ENCODE data around the gene KLHL5.
A peak's percentile ranks its signal among the peaks of the same experiment; 100 is the strongest.

The KLHL5 gene

DNA sequence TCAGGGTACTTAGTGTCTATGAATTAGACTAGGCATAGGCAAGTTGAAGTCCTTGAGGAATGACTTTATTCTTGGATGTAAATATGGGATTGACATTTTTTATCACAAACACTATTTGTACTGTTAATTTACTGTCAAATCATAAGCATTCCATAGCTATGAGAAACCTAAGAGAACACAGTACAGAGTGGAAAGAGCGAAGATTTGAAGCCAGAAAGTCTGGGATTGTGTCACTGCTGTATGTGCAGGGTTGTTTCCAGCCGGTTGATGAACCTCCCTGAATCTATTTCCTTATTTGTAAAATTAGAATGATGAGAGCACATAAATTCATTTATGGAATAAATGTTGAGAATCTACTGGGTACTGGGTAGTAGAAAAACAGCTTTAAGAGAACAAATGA, 14.4 kb upstream of the KLHL5 start:
- Histone ChIP-seq H3K9me3 (replicated peaks in 1 of 11) (no peaks in the 10 kb centered on the region), H4K20me1 (peaks cover 0 to 58% (median 11%) of the 10 kb centered on the region in 11 experiments; a peak in 14 of 22 replicates), H3K4me3 (no peak overlapping the region), H3K4me1 (peaks cover 23 to 49% (median 40%) of the 10 kb centered on the region in 10 experiments), H3K27ac (no peak overlapping the region), H3K27me3 (no peaks in the 10 kb centered on the region), H3K36me3 (no peaks in the 10 kb centered on the region), H3K9ac (no peak overlapping the region), H3K4me2 (peak overlapping the region in 6 of 11 experiments; percentile 3 to 85 (median 22); a peak in 7 of 22 replicates)
- no peak for TF ChIP-seq Cebpa-rat (IDR thresholded peaks at IDR 0.05)

- peaks cover 17 to 42% (median 34%) of the 10 kb centered on the region in 10 experiments for H3K4me1 ChIP-seq
- H3K9me3 ChIP-seq (replicated peaks in 1 of 11): no peaks in the 10 kb centered on the region
- H3K36me3 ChIP-seq: no peaks in the 10 kb centered on the region
- peaks cover 0 to 64% (median 11%) of the 10 kb centered on the region in 11 experiments; a peak in 14 of 22 replicates for H4K20me1 ChIP-seq
- H3K4me3 ChIP-seq: no peak overlapping the region
- no peak overlapping the region for H3K9ac ChIP-seq
- TF ChIP-seq Cebpa-rat (IDR thresholded peaks at IDR 0.05): no peak
- H3K27ac ChIP-seq: no peak overlapping the region
- H3K4me2 ChIP-seq: peak overlapping the region in 7 of 11 experiments; percentile 3 to 85 (median 10); a peak in 10 of 22 replicates
- no peaks in the 10 kb centered on the region for H3K27me3 ChIP-seq
These were observed 13.7 kb upstream of the KLHL5 start for GRCh38 chr4:39048311-39048710.

DNA sequence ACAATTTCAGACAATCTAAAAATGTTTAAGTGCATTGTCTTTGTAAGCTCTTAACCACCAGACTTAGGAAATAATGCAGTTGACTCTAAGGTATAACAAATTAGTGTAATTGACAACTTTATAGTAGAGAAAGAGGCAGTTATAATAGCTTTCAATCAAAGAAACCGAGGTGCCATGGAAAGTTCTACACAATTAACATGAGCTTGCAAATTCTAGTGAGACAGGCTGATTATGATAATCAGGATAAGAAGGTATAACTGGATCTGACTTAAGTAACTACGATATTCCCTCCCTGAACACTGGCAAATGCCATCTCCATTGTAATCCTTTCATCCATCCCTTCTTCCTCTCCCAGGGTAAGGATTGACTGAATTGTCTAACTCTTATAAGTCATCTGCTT, 11.4 kb upstream of the KLHL5 start:
- no peak overlapping the region for H3K9ac ChIP-seq
- H4K20me1 ChIP-seq: peaks cover 0 to 87% (median 16%) of the 10 kb centered on the region in 11 experiments; a peak in 15 of 22 replicates
- no peak for TF ChIP-seq Cebpa-rat (IDR thresholded peaks at IDR 0.05)
- no peak overlapping the region for H3K4me3 ChIP-seq
- H3K4me2 ChIP-seq: no peak overlapping the region
- H3K36me3 ChIP-seq: no peaks in the 10 kb centered on the region
- peaks cover 8 to 35% (median 26%) of the 10 kb centered on the region in 10 experiments; a peak in 19 of 20 replicates for H3K4me1 ChIP-seq
- no peaks in the 10 kb centered on the region for H3K9me3 ChIP-seq (replicated peaks in 1 of 11)
- H3K27me3 ChIP-seq: no peaks in the 10 kb centered on the region
- H3K27ac ChIP-seq: no peak overlapping the region

DNA sequence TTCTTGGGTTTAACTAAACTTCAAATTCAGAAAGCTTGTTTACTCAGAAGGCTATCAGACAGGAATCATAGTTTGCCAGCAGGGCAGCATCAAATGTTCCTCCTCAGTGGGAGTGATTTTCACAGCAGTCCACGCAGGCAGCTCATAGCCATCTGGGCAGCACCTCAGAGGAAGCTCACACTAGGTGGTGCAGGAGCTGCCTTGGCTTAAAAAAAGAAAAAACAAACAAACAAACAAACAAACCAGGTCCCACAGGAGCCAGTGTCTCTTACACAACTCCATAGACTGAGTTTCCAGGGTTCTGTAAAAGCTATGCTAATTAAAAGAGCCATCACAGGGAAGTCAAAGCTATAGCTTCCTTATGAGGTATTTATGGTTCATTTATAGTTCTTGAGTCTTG, 10.5 kb upstream of the KLHL5 start:
- Histone ChIP-seq H3K4me1 (peaks cover 0 to 28% (median 17%) of the 10 kb centered on the region in 10 experiments; a peak in 17 of 20 replicates), H3K36me3 (no peaks in the 10 kb centered on the region), H3K27ac (no peak overlapping the region), H3K4me2 (no peak overlapping the region), H4K20me1 (peaks cover 0 to 90% (median 18%) of the 10 kb centered on the region in 11 experiments; a peak in 14 of 22 replicates), H3K9ac (no peak overlapping the region), H3K9me3 (replicated peaks in 1 of 11) (no peaks in the 10 kb centered on the region), H3K27me3 (no peaks in the 10 kb centered on the region), H3K4me3 (no peak overlapping the region)
- TF ChIP-seq Cebpa-rat (IDR thresholded peaks at IDR 0.05): no peak

GRCh38 chr4:39053983-39054382, 8.0 kb upstream of the KLHL5 start:
- Histone ChIP-seq H3K9me3 (replicated peaks in 1 of 11) (no peaks in the 10 kb centered on the region), H3K27ac (no peak overlapping the region)

DNA sequence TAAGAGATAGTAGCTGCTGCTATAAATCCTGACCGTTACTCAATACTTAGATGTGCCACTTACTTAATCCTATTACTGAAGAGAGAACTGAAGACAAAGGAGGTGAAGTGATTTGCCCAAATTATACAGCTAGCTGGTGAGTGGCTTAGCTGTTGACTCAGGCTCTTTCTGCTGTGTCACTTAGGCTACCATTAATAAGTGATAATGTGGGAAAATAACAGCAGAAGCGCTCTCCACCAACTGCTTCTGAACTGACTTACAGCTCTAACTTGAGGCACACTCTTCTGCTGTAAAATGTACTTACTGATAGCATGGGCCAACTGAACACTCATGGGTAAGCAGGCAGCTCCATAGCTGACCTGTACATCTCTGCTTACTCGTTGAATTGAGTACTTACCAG, 7.5 kb upstream of the KLHL5 start:
- no peak for TF ChIP-seq Cebpa-rat (IDR thresholded peaks at IDR 0.05)
- no peak overlapping the region for H3K4me2 ChIP-seq
- H3K4me3 ChIP-seq: no peak overlapping the region
- H4K20me1 ChIP-seq: peaks cover 0 to 83% (median 14%) of the 10 kb centered on the region in 11 experiments; a peak in 11 of 22 replicates
- H3K36me3 ChIP-seq: no peaks in the 10 kb centered on the region
- H3K9me3 ChIP-seq (replicated peaks in 1 of 11): no peaks in the 10 kb centered on the region
- peaks cover 0 to 4% (median 0%) of the 10 kb centered on the region in 10 experiments; a peak in 1 of 20 replicates for H3K4me1 ChIP-seq
- no peaks in the 10 kb centered on the region for H3K27me3 ChIP-seq
- H3K27ac ChIP-seq: no peak overlapping the region
- H3K9ac ChIP-seq: no peak overlapping the region

More at GRCh38 chr4:39053983-39054382, 8.0 kb upstream of the KLHL5 start:
- H4K20me1 ChIP-seq: peaks cover 0 to 83% (median 18%) of the 10 kb centered on the region in 11 experiments; a peak in 11 of 22 replicates
- no peak overlapping the region for H3K9ac ChIP-seq
- peaks cover 0 to 4% (median 0%) of the 10 kb centered on the region in 10 experiments; a peak in 3 of 20 replicates for H3K4me1 ChIP-seq
- H3K4me3 ChIP-seq: no peak overlapping the region
- TF ChIP-seq Cebpa-rat (IDR thresholded peaks at IDR 0.05): no peak
- H3K27me3 ChIP-seq: no peaks in the 10 kb centered on the region
- H3K4me2 ChIP-seq: no peak overlapping the region
- no peaks in the 10 kb centered on the region for H3K36me3 ChIP-seq

GRCh38 chr4:39056023-39056422, 6.0 kb upstream of the KLHL5 start:
- Histone ChIP-seq H3K4me2 (no peak overlapping the region), H3K27ac (no peak overlapping the region), H3K9ac (no peak overlapping the region), H3K9me3 (replicated peaks in 1 of 11) (no peaks in the 10 kb centered on the region), H3K4me1 (peaks cover 0 to 4% (median 0%) of the 10 kb centered on the region in 10 experiments; a peak in 1 of 20 replicates), H4K20me1 (peaks cover 0 to 87% (median 11%) of the 10 kb centered on the region in 11 experiments; a peak in 10 of 22 replicates), H3K4me3 (no peak overlapping the region), H3K27me3 (no peaks in the 10 kb centered on the region), H3K36me3 (no peaks in the 10 kb centered on the region)
- TF ChIP-seq Cebpa-rat (IDR thresholded peaks at IDR 0.05): no peak

DNA sequence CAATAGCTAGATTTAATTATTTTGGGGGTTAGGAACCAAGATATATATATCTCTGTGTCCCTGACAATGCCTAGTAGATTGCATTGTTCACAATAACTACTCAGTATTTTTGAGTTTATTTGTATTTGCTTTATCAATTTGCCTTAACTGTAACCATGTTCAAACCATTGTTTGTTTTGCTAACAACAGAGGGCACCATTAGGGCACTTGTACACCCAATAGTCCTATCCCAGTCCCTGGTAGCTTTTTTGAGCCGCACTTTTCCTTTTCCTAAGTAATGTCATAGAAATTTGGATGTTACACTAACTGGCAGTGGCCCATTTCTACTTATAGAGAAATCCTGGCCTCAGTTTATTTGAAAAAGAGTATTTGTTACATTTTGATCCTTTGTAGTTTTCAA, 575 bp upstream of the KLHL5 start:
- TF ChIP-seq Cebpa-rat (IDR thresholded peaks at IDR 0.05): no peak
- H3K27ac ChIP-seq: no peak overlapping the region
- 0 out of 22 replicates have a peak overlapping the region, but pooled peaks of 1 of the 11 experiments have one; percentile 13 for H3K4me2 ChIP-seq
- no peak overlapping the region for H3K9ac ChIP-seq
- H3K4me1 ChIP-seq: peaks cover 0 to 14% (median 0%) of the 10 kb centered on the region in 10 experiments; a peak in 7 of 20 replicates
- H3K36me3 ChIP-seq: no peaks in the 10 kb centered on the region; a peak in 1 of 22 replicates
- peaks cover 0 to 53% (median 8%) of the 10 kb centered on the region in 11 experiments; a peak in 7 of 22 replicates for H4K20me1 ChIP-seq
- H3K4me3 ChIP-seq: no peak overlapping the region
- no peaks in the 10 kb centered on the region for H3K9me3 ChIP-seq (replicated peaks in 1 of 11)
- H3K27me3 ChIP-seq: no peaks in the 10 kb centered on the region

DNA sequence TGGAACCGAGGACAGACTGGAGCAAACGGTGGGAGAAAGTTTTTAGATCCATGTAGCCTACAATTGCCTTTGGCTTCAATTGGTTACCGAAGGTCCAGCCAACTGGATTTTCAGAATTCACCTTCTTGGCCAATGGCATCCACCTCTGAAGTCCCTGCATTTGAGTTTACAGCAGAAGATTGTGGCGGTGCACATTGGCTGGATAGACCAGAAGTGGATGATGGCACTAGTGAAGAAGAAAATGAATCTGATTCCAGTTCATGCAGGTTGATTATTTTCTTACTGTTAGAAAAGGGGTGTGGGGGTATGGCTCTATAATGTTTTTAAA, 702 bp downstream of the KLHL5 start:
- Histone ChIP-seq H3K4me2 (peak overlapping the region in 1 of 11 experiments; percentile 1; a peak in 2 of 22 replicates), H3K27me3 (no peaks in the 10 kb centered on the region), H3K9me3 (replicated peaks in 1 of 11) (no peaks in the 10 kb centered on the region), H3K27ac (no peak overlapping the region), H4K20me1 (peaks cover 0 to 49% (median 8%) of the 10 kb centered on the region in 11 experiments; a peak in 7 of 22 replicates), H3K36me3 (no peaks in the 10 kb centered on the region; a peak in 1 of 22 replicates), H3K4me3 (no peak overlapping the region), H3K4me1 (peaks cover 0 to 14% (median under 1%) of the 10 kb centered on the region in 10 experiments; a peak in 8 of 20 replicates), H3K9ac (no peak overlapping the region)
- TF ChIP-seq Cebpa-rat (IDR thresholded peaks at IDR 0.05): no peak

DNA sequence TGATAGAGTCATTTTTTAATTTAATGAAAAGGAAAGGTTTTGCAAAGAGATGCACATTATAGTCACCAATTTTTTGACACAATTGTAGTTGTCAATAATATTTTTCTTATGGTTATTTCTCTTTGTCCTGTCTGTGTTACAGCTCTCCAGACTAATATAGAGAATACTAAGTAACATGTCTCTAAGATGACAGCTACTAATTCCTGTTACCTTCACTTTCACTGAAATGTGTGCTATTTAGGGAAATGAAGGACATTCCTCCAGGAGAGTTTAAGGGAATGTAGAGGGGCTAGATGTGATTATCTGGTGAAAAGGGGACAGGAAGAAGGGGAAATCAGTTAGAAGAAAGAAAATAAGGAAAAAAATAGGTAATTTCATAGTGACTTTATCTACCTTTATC, 1.4 kb downstream of the KLHL5 start:
- Histone ChIP-seq H3K9me3 (replicated peaks in 1 of 11) (no peaks in the 10 kb centered on the region), H3K4me3 (no peak overlapping the region), H3K4me1 (peaks cover 0 to 14% (median 6%) of the 10 kb centered on the region in 10 experiments; a peak in 10 of 20 replicates), H3K36me3 (no peaks in the 10 kb centered on the region; a peak in 1 of 22 replicates), H3K27ac (no peak overlapping the region), H3K27me3 (no peaks in the 10 kb centered on the region), H4K20me1 (peaks cover 0 to 51% (median 8%) of the 10 kb centered on the region in 11 experiments; a peak in 7 of 22 replicates), H3K9ac (no peak overlapping the region), H3K4me2 (no peak overlapping the region)
- no peak for TF ChIP-seq Cebpa-rat (IDR thresholded peaks at IDR 0.05)

Data from BLaER1 treated with 17β-estradiol and CSF1 and Interleukin-3, amounts not matched to agents 10 nM and 100 nM (cell line).